ENCODE data around the gene GNGT2. TPM values are rescaled to one million over a fixed set of nuclear protein-coding genes. Genes with fewer than 3 reads are reported as not detected.

GNGT2 gene
- polyA plus RNA-seq, 1 donor from 2014 or later, result not detected

DNA sequence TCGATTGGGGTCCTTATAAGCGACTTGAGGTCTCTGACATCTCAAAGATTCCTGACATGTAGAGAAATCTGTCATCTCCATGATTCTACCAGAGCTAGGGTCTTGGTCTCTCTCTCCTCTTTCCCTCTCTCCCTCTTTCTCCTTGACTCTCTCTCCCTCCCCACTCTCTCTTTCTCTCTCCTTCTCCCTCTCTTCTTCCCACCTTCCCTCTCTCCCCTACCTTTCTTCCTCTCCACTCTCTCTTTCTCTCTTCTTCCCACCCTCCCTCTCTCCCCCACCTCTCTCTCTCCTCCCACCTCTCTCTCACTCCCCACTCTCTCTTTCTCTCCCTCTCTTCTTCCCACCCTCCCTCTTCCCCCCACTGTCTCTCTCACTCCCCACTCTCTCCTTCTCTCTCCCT lies 45.2 kb downstream of the GNGT2 start:
- Histone ChIP-seq H3K4me3 (ENCODE audit: low read length) (no peak overlapping the region), H4K20me1 (ENCODE audit: insufficient read depth) (no peaks in the 10 kb centered on the region), H3K9me2 (ENCODE audit: insufficient read depth, low read length) (no peaks in the 10 kb centered on the region), H2AFZ (ENCODE audit: low read depth, low read length) (no peak overlapping the region), H3K36me3 (ENCODE audit: insufficient read depth, low read length) (no peaks in the 10 kb centered on the region), H3F3A (ENCODE audit: insufficient read depth, low read length, poor library complexity, severe bottlenecking) (no peaks in the 10 kb centered on the region), H3K79me2 (replicated peaks; ENCODE audit: insufficient read depth, low read length) (no peaks in the 10 kb centered on the region), H3K27me3 (ENCODE audit: insufficient read depth, low read depth, low read length) (no peaks in the 10 kb centered on the region), H3K27ac (ENCODE audit: low read length) (no peak overlapping the region), H3K4me2 (ENCODE audit: low read length) (no peak overlapping the region), H3K9me3 (ENCODE audit: low read length) (no peaks in the 10 kb centered on the region), H3K9ac (ENCODE audit: low read length) (no peak overlapping the region)
- TF ChIP-seq CTCF (IDR thresholded peaks at IDR 0.05; ENCODE audit: poor library complexity, severe bottlenecking), result no peak
- TF ChIP-seq, protein P1, sequence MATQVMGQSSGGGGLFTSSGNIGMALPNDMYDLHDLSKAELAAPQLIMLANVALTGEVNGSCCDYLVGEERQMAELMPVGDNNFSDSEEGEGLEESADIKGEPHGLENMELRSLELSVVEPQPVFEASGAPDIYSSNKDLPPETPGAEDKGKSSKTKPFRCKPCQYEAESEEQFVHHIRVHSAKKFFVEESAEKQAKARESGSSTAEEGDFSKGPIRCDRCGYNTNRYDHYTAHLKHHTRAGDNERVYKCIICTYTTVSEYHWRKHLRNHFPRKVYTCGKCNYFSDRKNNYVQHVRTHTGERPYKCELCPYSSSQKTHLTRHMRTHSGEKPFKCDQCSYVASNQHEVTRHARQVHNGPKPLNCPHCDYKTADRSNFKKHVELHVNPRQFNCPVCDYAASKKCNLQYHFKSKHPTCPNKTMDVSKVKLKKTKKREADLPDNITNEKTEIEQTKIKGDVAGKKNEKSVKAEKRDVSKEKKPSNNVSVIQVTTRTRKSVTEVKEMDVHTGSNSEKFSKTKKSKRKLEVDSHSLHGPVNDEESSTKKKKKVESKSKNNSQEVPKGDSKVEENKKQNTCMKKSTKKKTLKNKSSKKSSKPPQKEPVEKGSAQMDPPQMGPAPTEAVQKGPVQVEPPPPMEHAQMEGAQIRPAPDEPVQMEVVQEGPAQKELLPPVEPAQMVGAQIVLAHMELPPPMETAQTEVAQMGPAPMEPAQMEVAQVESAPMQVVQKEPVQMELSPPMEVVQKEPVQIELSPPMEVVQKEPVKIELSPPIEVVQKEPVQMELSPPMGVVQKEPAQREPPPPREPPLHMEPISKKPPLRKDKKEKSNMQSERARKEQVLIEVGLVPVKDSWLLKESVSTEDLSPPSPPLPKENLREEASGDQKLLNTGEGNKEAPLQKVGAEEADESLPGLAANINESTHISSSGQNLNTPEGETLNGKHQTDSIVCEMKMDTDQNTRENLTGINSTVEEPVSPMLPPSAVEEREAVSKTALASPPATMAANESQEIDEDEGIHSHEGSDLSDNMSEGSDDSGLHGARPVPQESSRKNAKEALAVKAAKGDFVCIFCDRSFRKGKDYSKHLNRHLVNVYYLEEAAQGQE (IDR thresholded peaks at IDR 0.05; ENCODE audit: borderline replicate concordance), result no peak
- no peak for TF ChIP-seq POLR2AphosphoS5 (IDR thresholded peaks at IDR 0.05)
- TF ChIP-seq EP300 (conservative IDR thresholded peaks at IDR 0.05; ENCODE audit: poor library complexity, severe bottlenecking), result no peak
- TF ChIP-seq RAD21 (conservative IDR thresholded peaks at IDR 0.05), result no peak
- no peak for TF ChIP-seq EZH2 (IDR thresholded peaks at IDR 0.05; ENCODE audit: borderline replicate concordance, insufficient read depth, low read length, poor library complexity, severe bottlenecking)
- no peak for TF ChIP-seq TAF1 (IDR thresholded peaks at IDR 0.05; ENCODE audit: low read depth)
- no peak for TF ChIP-seq SMC3 (conservative IDR thresholded peaks at IDR 0.05; ENCODE audit: poor library complexity)
- TF ChIP-seq MXI1 (conservative IDR thresholded peaks at IDR 0.05; ENCODE audit: poor library complexity, severe bottlenecking), result no peak

DNA sequence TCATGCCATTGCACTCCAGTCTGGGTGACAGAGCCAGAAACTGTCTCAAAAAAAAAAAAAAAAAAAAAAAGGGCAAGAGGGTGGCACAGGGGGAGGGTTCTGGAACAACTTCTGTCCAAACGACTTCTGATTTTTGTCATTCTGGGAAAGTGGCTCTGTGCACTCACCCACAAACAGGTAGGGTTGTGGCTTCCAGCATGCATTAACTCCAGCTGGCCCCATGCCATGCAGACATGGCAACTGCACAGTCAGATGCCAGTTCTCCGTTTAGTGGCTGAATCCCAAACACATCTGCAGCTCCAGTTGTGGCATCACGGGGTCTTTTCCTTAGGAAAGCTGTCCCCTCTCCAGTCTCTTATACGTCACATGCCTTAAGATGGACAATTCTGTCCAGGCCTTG lies 47.5 kb downstream of the GNGT2 start:
- Histone ChIP-seq H4K20me1 (ENCODE audit: insufficient read depth) (no peaks in the 10 kb centered on the region), H3K9me3 (ENCODE audit: low read length) (no peaks in the 10 kb centered on the region), H3K9me2 (ENCODE audit: insufficient read depth, low read length) (no peaks in the 10 kb centered on the region), H2AFZ (ENCODE audit: low read depth, low read length) (no peak overlapping the region), H3K27me3 (ENCODE audit: insufficient read depth, low read depth, low read length) (no peaks in the 10 kb centered on the region), H3K79me2 (replicated peaks; ENCODE audit: insufficient read depth, low read length) (no peaks in the 10 kb centered on the region), H3K36me3 (ENCODE audit: insufficient read depth, low read length) (no peaks in the 10 kb centered on the region), H3K4me2 (ENCODE audit: low read length) (no peak overlapping the region), H3K9ac (ENCODE audit: low read length) (no peak overlapping the region), H3F3A (ENCODE audit: insufficient read depth, low read length, poor library complexity, severe bottlenecking) (no peaks in the 10 kb centered on the region), H3K27ac (ENCODE audit: low read length) (no peak overlapping the region), H3K4me3 (ENCODE audit: low read length) (no peak overlapping the region)
- no peak for TF ChIP-seq EP300 (conservative IDR thresholded peaks at IDR 0.05; ENCODE audit: poor library complexity, severe bottlenecking)
- no peak for TF ChIP-seq SMC3 (conservative IDR thresholded peaks at IDR 0.05; ENCODE audit: poor library complexity)

- Histone ChIP-seq H3K9me2 (ENCODE audit: insufficient read depth, low read length) (no peaks in the 10 kb centered on the region), H3K9me3 (ENCODE audit: low read length) (no peaks in the 10 kb centered on the region), H3K79me2 (replicated peaks; ENCODE audit: insufficient read depth, low read length) (no peaks in the 10 kb centered on the region), H3K4me3 (ENCODE audit: low read length) (no peak overlapping the region), H3K36me3 (ENCODE audit: insufficient read depth, low read length) (no peaks in the 10 kb centered on the region), H3K27ac (ENCODE audit: low read length) (no peak overlapping the region), H3K9ac (ENCODE audit: low read length) (no peak overlapping the region), H3K27me3 (ENCODE audit: insufficient read depth, low read depth, low read length) (no peaks in the 10 kb centered on the region), H3K4me2 (ENCODE audit: low read length) (no peak overlapping the region), H2AFZ (ENCODE audit: low read depth, low read length) (no peak overlapping the region), H4K20me1 (ENCODE audit: insufficient read depth) (no peaks in the 10 kb centered on the region), H3F3A (ENCODE audit: insufficient read depth, low read length, poor library complexity, severe bottlenecking) (no peaks in the 10 kb centered on the region)
- TF ChIP-seq EP300 (conservative IDR thresholded peaks at IDR 0.05; ENCODE audit: poor library complexity, severe bottlenecking) (no peak), EZH2 (IDR thresholded peaks at IDR 0.05; ENCODE audit: borderline replicate concordance, insufficient read depth, low read length, poor library complexity, severe bottlenecking) (no peak), POLR2AphosphoS5 (IDR thresholded peaks at IDR 0.05) (no peak), TAF1 (IDR thresholded peaks at IDR 0.05; ENCODE audit: low read depth) (no peak), SMC3 (conservative IDR thresholded peaks at IDR 0.05; ENCODE audit: poor library complexity) (no peak), CTCF (IDR thresholded peaks at IDR 0.05; ENCODE audit: poor library complexity, severe bottlenecking) (no peak), RAD21 (conservative IDR thresholded peaks at IDR 0.05) (no peak), MXI1 (conservative IDR thresholded peaks at IDR 0.05; ENCODE audit: poor library complexity, severe bottlenecking) (no peak)
- TF ChIP-seq, protein P1 (IDR thresholded peaks at IDR 0.05; ENCODE audit: borderline replicate concordance), result no peak
These were observed 52.6 kb downstream of the GNGT2 start for GRCh38 chr17:49157784-49158183.

Measured in neural cell (in vitro differentiated cells).